Osteocyte (in vitro differentiated cells): ENCODE data around the gene GLRB. TPM values are rescaled to one million over a fixed set of nuclear protein-coding genes. Genes with fewer than 3 reads are reported as not detected.

Source experiments
- DNase-seq: peaks from one replicate; pipeline ENCODE4 v3.0.0; 2021; ENCODE audit warnings: mixed read lengths; ENCODE audit not compliant: unreplicated experiment; ENCODE audit errors: extremely low spot score
- H3K27ac Mint-ChIP-seq: one replicate; pipeline ENCODE4 v1.8.0; 2021; ENCODE audit warnings: mild to moderate bottlenecking, mixed read lengths; ENCODE audit not compliant: unreplicated experiment
- H3K27me3 Mint-ChIP-seq: one replicate; pipeline ENCODE4 v1.8.0; 2021; ENCODE audit warnings: mixed read lengths; ENCODE audit not compliant: unreplicated experiment
- H3K36me3 Mint-ChIP-seq: one replicate; pipeline ENCODE4 v1.8.0; 2021; ENCODE audit warnings: mixed read lengths; ENCODE audit not compliant: unreplicated experiment
- H3K4me1 Mint-ChIP-seq: one replicate; pipeline ENCODE4 v1.8.0; 2021; ENCODE audit warnings: mixed read lengths; ENCODE audit not compliant: unreplicated experiment
- H3K4me3 Mint-ChIP-seq: one replicate; pipeline ENCODE4 v1.8.0; 2021; ENCODE audit warnings: mild to moderate bottlenecking, moderate library complexity, mixed read lengths; ENCODE audit not compliant: unreplicated experiment
- H3K9me3 Mint-ChIP-seq: one replicate; pipeline ENCODE4 v1.8.0; 2021; ENCODE audit warnings: mixed read lengths; ENCODE audit not compliant: unreplicated experiment
- total RNA-seq: library from RNA; stranded (reverse); gene quantifications from 2 replicates; pipeline ENCODE4 v1.2.1, GENCODE V29; 2021
- TF ChIP-seq, protein P1 (sequence below): fragments of 200-600 bp; sonication (generic); IDR thresholded peaks from 2 replicates; pipeline ENCODE4 v1.5.0; 2021; ENCODE audit warnings: antibody characterized with exemption, mild to moderate bottlenecking, moderate library complexity

GLRB gene
- total RNA-seq, 1 donor from 2014 or later: 16.7 TPM

DNA sequence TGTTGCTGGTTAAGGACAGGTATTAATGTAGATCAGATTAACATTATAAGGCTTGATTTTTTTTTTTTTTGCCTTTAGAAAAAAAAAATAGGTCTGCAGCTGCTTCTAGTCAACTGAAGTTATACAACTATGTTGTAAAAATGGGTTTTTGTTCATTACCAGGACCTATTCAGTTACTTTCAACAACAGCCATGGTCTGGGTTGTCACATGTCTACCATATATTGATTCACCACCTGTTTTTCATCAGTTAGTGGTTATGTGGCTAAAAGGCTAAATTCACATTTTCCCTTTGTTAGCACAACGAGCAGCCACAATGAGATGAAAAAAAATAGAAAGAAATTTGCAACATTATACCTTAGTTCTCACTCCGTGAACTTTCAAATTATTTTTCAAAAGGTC lies 45.5 kb downstream of the GLRB start:
- no peak overlapping the region for H3K27ac Mint-ChIP-seq
- no peak overlapping the region for H3K4me3 Mint-ChIP-seq
- H3K9me3 Mint-ChIP-seq: no peaks in the 10 kb centered on the region
- no peaks in the 10 kb centered on the region for H3K27me3 Mint-ChIP-seq
- TF ChIP-seq, protein P1, sequence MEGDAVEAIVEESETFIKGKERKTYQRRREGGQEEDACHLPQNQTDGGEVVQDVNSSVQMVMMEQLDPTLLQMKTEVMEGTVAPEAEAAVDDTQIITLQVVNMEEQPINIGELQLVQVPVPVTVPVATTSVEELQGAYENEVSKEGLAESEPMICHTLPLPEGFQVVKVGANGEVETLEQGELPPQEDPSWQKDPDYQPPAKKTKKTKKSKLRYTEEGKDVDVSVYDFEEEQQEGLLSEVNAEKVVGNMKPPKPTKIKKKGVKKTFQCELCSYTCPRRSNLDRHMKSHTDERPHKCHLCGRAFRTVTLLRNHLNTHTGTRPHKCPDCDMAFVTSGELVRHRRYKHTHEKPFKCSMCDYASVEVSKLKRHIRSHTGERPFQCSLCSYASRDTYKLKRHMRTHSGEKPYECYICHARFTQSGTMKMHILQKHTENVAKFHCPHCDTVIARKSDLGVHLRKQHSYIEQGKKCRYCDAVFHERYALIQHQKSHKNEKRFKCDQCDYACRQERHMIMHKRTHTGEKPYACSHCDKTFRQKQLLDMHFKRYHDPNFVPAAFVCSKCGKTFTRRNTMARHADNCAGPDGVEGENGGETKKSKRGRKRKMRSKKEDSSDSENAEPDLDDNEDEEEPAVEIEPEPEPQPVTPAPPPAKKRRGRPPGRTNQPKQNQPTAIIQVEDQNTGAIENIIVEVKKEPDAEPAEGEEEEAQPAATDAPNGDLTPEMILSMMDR: no peak
- peaks cover 11% of the 10 kb centered on the region for H3K36me3 Mint-ChIP-seq
- H3K4me1 Mint-ChIP-seq: peaks cover 21% of the 10 kb centered on the region
- no peak for DNase-seq

DNA sequence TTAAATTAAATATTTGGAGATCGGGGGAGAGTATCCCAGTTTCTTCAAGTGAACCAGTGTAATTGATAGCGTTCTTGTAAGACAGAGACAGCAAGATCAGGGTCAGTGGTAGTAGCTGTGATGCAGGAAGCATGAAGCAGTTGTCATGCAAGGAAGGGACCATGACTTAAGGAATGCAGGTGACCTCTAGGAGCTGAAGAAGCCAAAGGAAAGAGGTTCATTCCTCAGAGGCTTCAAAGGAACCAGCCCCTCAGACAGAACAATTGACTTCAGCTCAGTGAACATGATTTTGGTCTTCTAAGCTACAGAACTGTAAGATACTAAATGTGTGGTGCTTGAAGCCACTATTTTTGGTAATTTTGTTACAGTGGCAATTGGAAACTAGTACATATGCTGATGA lies 51.6 kb downstream of the GLRB start:
- DNase-seq: no peak
- TF ChIP-seq, protein P1: no peak
- no peaks in the 10 kb centered on the region for H3K27me3 Mint-ChIP-seq
- no peaks in the 10 kb centered on the region for H3K9me3 Mint-ChIP-seq
- H3K4me3 Mint-ChIP-seq: no peak overlapping the region
- peaks cover 15% of the 10 kb centered on the region for H3K4me1 Mint-ChIP-seq
- no peak overlapping the region for H3K27ac Mint-ChIP-seq
- H3K36me3 Mint-ChIP-seq: peaks cover 12% of the 10 kb centered on the region

DNA sequence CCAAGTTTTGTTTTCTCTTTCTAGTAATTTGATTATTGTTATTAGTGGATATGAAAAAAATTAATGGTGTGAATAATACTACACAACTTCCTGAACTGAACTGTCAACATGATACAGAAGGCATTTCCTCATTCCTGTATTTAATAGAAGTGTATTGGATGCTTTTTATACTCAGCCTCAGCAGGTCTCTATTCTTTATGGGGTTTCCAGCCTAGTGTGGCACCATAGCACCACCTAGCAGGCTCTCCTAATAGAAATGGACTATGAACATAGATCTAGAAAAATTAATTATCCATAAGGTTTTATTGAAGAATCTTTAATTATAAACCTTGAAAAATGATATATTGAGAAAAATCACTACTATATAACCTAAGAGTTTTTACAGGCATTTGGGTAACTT lies 52.4 kb downstream of the GLRB start:
- H3K4me3 Mint-ChIP-seq: no peak overlapping the region
- H3K27ac Mint-ChIP-seq: no peak overlapping the region
- H3K4me1 Mint-ChIP-seq: peaks cover 15% of the 10 kb centered on the region
- H3K36me3 Mint-ChIP-seq: peaks cover 7% of the 10 kb centered on the region
- H3K9me3 Mint-ChIP-seq: no peaks in the 10 kb centered on the region
- DNase-seq: no peak
- no peaks in the 10 kb centered on the region for H3K27me3 Mint-ChIP-seq
- TF ChIP-seq, protein P1: peak; percentile 79

DNA sequence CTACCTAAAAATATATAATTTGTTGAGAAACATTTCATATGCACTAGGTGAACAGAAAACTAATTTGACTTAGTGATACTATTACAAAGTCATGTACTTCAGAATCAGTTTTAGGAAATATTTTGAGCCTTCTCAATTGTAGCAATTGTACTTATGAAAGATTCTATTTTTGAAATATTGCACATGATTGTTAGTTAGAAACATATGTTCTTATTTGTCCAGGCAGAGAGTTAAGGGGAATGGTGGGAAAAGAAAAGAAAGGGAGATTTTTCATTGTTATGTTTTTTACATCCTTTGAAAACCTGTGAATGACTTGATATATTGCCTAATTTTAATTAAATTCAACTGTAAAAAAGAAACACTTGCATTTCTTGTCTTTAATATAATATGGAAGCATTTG lies 66.0 kb downstream of the GLRB start:
- no peak for DNase-seq
- Mint-ChIP-seq H3K27ac (no peak overlapping the region), H3K4me1 (no peaks in the 10 kb centered on the region), H3K36me3 (peaks cover 16% of the 10 kb centered on the region), H3K27me3 (no peaks in the 10 kb centered on the region), H3K9me3 (peaks cover 2% of the 10 kb centered on the region), H3K4me3 (no peak overlapping the region)
- TF ChIP-seq, protein P1: no peak

DNA sequence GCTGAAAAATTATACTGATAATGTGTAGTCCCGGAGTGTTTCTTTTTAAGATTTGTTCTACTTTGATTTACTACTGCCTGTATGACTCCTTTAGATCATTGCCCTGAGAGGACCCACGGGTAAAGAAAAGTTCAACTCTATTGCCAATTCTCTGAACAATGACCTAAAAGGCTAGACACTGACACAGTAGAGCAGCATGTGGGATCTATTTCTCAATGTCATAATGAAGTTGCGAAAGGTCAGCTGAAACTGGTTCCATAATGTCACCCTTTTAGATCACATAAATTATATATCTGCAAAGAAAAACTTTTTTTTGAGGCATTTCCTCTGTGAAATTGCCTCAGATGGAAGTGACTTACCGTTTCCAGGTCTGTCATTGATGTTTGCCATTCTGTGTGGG lies 67.4 kb downstream of the GLRB start:
- H3K36me3 Mint-ChIP-seq: peaks cover 22% of the 10 kb centered on the region
- TF ChIP-seq, protein P1: no peak
- no peaks in the 10 kb centered on the region for H3K27me3 Mint-ChIP-seq
- no peaks in the 10 kb centered on the region for H3K4me1 Mint-ChIP-seq
- H3K4me3 Mint-ChIP-seq: no peak overlapping the region
- peaks cover 5% of the 10 kb centered on the region for H3K9me3 Mint-ChIP-seq
- no peak for DNase-seq
- H3K27ac Mint-ChIP-seq: no peak overlapping the region
